ENCODE measurements around the gene BMP7. TPM values are rescaled to one million over a fixed set of nuclear protein-coding genes. Genes with fewer than 3 reads are reported as not detected.

The BMP7 gene
- total RNA-seq, 4 donors from 2014 or later = under 0.01 to 13.3 (median 0.36) TPM

DNA sequence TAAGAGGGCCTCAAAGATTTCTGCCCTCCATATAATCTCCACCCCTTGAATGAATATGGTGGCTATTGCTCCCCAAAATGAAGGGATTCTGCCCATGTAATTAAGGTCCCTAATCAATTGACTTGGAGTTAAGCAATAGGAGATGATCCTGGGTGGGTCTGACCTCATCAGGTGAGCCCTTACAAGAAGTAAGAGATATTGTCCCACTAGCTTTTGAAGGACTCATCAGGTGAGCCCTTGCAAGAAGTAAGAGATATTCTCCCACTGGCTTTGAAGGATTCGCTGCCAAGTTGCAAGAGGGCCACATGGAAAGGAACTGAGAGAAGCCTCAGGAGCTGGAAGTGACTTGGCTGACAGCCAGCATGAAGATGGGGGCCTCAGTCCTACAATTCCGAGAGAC is 103.4 kb downstream of the BMP7 start:
- H3K36me3 ChIP-seq = no peaks in the 10 kb centered on the region
- no peaks in the 10 kb centered on the region for H3K9me3 ChIP-seq
- TF ChIP-seq POLR2A (IDR thresholded peaks at IDR 0.05) = no peak
- TF ChIP-seq, protein P1, sequence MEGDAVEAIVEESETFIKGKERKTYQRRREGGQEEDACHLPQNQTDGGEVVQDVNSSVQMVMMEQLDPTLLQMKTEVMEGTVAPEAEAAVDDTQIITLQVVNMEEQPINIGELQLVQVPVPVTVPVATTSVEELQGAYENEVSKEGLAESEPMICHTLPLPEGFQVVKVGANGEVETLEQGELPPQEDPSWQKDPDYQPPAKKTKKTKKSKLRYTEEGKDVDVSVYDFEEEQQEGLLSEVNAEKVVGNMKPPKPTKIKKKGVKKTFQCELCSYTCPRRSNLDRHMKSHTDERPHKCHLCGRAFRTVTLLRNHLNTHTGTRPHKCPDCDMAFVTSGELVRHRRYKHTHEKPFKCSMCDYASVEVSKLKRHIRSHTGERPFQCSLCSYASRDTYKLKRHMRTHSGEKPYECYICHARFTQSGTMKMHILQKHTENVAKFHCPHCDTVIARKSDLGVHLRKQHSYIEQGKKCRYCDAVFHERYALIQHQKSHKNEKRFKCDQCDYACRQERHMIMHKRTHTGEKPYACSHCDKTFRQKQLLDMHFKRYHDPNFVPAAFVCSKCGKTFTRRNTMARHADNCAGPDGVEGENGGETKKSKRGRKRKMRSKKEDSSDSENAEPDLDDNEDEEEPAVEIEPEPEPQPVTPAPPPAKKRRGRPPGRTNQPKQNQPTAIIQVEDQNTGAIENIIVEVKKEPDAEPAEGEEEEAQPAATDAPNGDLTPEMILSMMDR (IDR thresholded peaks at IDR 0.05) = no peak
- H3K4me3 ChIP-seq = no peak overlapping the region
- intact Hi-C loops (cut with DNase I; ENCODE audit: low total_unique reads) = no loop called here
- H3K27ac ChIP-seq = no peak overlapping the region
- no peak for DNase-seq
- H3K4me1 ChIP-seq = no peaks in the 10 kb centered on the region
- no peaks in the 10 kb centered on the region for H3K27me3 ChIP-seq

DNA sequence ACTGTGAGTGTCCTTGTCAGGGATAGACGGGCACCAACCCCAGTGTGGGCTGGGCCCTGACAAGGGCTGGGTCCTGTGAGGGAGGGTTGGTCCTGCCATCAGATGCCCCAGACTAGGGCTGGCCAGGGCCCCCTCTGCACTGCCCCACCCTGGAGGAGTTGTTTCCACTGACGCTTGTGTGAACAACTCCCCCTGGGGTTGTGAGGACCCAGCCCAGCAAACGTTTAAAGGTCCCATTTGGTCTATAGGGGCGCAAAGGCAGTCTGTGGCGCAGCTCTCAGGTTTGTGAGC is 104.1 kb downstream of the BMP7 start:
- no peaks in the 10 kb centered on the region for H3K27me3 ChIP-seq
- H3K27ac ChIP-seq = no peak overlapping the region
- no peaks in the 10 kb centered on the region for H3K9me3 ChIP-seq
- DNase-seq = no peak
- no peaks in the 10 kb centered on the region for H3K4me1 ChIP-seq
- H3K4me3 ChIP-seq = no peak overlapping the region
- intact Hi-C loops (cut with DNase I; ENCODE audit: low total_unique reads) = no loop called here
- H3K36me3 ChIP-seq = no peaks in the 10 kb centered on the region
- no peak for TF ChIP-seq POLR2A (IDR thresholded peaks at IDR 0.05)
- TF ChIP-seq, protein P1 (IDR thresholded peaks at IDR 0.05) = no peak

GRCh38 chr20:57161478-57162361 is 104.7 kb downstream of the BMP7 start:
- Histone ChIP-seq H3K27me3 (no peaks in the 10 kb centered on the region), H3K36me3 (no peaks in the 10 kb centered on the region), H3K9me3 (no peaks in the 10 kb centered on the region), H3K4me3 (no peak overlapping the region), H3K4me1 (no peaks in the 10 kb centered on the region), H3K27ac (no peak overlapping the region)
- TF ChIP-seq, protein P1 (IDR thresholded peaks at IDR 0.05) = no peak
- TF ChIP-seq POLR2A (IDR thresholded peaks at IDR 0.05) = no peak
- intact Hi-C loops (cut with DNase I; ENCODE audit: low total_unique reads) = no loop called here
- no peak for DNase-seq

DNA sequence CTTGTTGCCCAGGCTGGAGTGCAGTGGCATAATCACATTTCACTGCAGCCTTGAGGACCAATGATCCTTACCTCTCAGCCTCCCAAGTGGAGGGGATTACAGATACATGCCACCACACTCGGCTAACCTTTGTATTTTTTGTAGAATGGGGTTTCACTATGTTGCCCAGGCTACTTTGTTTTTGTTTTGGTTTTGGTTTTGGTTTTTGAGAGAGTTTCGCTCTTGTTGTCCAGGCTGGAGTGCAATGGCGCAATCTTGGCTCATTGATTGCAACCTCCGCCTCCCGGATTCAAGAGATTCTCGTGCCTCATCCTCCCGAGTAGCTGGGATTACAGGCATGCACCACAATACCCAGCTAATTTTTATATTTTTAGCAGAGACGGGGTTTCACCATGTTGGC is 105.5 kb downstream of the BMP7 start:
- Histone ChIP-seq H3K9me3 (no peaks in the 10 kb centered on the region), H3K4me1 (no peaks in the 10 kb centered on the region), H3K27me3 (no peaks in the 10 kb centered on the region), H3K4me3 (no peak overlapping the region), H3K36me3 (no peaks in the 10 kb centered on the region), H3K27ac (no peak overlapping the region)
- no peak for DNase-seq
- no peak for TF ChIP-seq POLR2A (IDR thresholded peaks at IDR 0.05)
- TF ChIP-seq, protein P1 (IDR thresholded peaks at IDR 0.05) = no peak
- intact Hi-C loops (cut with DNase I; ENCODE audit: low total_unique reads) = no loop called here

DNA sequence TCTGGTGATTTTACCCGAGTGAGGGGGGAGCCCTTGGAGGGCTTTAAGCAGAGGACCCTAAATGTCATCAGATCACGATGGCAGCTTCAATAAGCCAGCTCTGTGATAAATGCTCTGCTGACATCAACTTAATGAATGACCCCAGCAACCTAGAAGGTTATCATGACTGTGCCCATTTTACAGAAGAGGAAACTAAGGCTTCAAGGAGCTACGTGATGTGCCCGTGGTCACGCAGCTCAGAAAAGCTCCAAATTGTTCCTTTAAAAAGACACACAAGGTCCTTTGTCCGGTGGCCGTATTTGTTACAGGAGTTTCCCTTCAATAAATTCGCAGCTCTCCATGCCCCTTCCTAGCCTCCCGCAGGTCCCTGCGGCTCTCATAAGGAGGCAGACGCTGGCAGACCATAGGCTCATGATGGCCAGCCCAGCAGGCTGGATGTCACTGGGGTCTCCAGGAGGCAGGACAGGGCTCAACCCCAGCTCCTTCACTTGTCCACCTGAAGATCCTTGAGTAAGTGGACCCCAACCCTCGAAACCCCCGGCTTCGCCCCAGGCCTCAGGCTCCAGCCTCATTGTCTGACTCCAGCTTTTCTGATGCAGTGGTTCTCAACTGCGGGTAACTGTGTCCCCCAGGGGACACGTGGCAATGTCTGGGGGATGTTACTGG is 106.4 kb downstream of the BMP7 start:
- Histone ChIP-seq H3K4me3 (no peak overlapping the region), H3K9me3 (no peaks in the 10 kb centered on the region), H3K4me1 (no peaks in the 10 kb centered on the region), H3K27ac (no peak overlapping the region), H3K36me3 (no peaks in the 10 kb centered on the region), H3K27me3 (no peaks in the 10 kb centered on the region)
- TF ChIP-seq POLR2A (IDR thresholded peaks at IDR 0.05) = no peak
- TF ChIP-seq, protein P1 (IDR thresholded peaks at IDR 0.05) = no peak
- intact Hi-C loops (cut with DNase I; ENCODE audit: low total_unique reads) = no loop called here
- DNase-seq = no peak

All from uterus (tissue), 4 donors.